NT2/D1 (cell line): ENCODE results near the gene PCDHA1.

Experiments used
- SUZ12 ChIP-seq: IDR thresholded peaks from 2 replicates; pipeline ENCODE4 v1.6.1; 2011; ENCODE audit not compliant: insufficient read length, insufficient read depth; ENCODE audit errors: extremely low read depth
- YY1 ChIP-seq: IDR thresholded peaks from 2 replicates; pipeline ENCODE4 v1.6.1; 2011; ENCODE audit not compliant: insufficient read length, insufficient read depth

DNA sequence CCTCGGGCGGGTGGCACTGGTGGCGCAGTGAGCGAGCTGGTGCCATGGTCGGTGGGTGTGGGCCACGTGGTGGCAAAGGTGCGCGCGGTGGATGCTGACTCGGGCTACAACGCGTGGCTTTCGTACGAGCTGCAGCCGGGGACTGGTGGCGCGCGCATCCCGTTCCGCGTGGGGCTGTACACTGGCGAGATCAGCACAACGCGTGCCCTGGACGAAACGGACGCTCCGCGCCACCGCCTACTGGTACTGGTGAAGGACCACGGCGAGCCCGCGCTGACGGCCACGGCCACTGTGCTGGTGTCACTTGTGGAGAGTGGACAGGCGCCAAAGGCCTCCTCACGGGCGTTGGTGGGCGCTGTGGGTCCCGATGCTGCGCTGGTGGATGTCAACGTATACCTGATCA is 22.9 kb downstream of the PCDHA1 start:
- TF ChIP-seq YY1 (no peak), SUZ12 (no peak)
